SU-DHL-6 (cell line): ENCODE data around the gene CYP26C1.

Experiments
- H2AFZ ChIP-seq: fragments of 200-600 bp; sonication (generic); 2 replicates; pipeline ENCODE4 v1.6.1; 2014; ENCODE audit warnings: low read depth, mild to moderate bottlenecking, moderate library complexity, mixed read lengths, antibody characterized with exemption, low read length; ENCODE audit not compliant: severe bottlenecking
- H3F3A ChIP-seq: fragments of 200-600 bp; shearing (Covaris generic); 2 replicates; pipeline ENCODE4 v1.6.0; 2016; ENCODE audit warnings: antibody characterized with exemption, mild to moderate bottlenecking; ENCODE audit not compliant: insufficient read depth
- H3K27ac ChIP-seq: fragments of 200-600 bp; sonication (generic); 2 replicates; pipeline ENCODE4 v1.5.1; 2016; ENCODE audit warnings: low read depth, mild to moderate bottlenecking, low read length, moderate library complexity, mixed read lengths
- H3K27me3 ChIP-seq: fragments of 200-600 bp; sonication (generic), shearing (Covaris generic); 2 replicates; pipeline ENCODE4 v1.6.0; 2014; ENCODE audit warnings: mild to moderate bottlenecking, low read length
- H3K36me3 ChIP-seq: fragments of 200-600 bp; sonication (generic); 2 replicates; pipeline ENCODE4 v1.6.1; 2014; ENCODE audit warnings: mild to moderate bottlenecking, low read length, mixed read lengths
- H3K4me2 ChIP-seq: fragments of 300-600, 200-600 bp; shearing (Covaris generic), sonication (generic); 2 replicates; pipeline ENCODE4 v1.6.0; 2014; ENCODE audit warnings: low read length, low read depth, mild to moderate bottlenecking; ENCODE audit not compliant: poor library complexity, severe bottlenecking
- H3K4me3 ChIP-seq: fragments of 200-600 bp; sonication (generic); 2 replicates; pipeline ENCODE4 v1.5.1; 2014; ENCODE audit warnings: antibody characterized with exemption, low read length, mild to moderate bottlenecking, mixed read lengths; ENCODE audit not compliant: insufficient read depth, poor library complexity, severe bottlenecking
- H3K79me2 ChIP-seq: fragments of 200-600 bp; sonication (generic); 2 replicates; pipeline ENCODE4 v1.6.1; 2014; ENCODE audit warnings: mild to moderate bottlenecking, low read length, moderate library complexity; ENCODE audit not compliant: insufficient read depth
- H3K9ac ChIP-seq: fragments of 200-600 bp; sonication (generic); 2 replicates; pipeline ENCODE4 v1.7.0; 2014; ENCODE audit warnings: mild to moderate bottlenecking, low read length
- H3K9me2 ChIP-seq: fragments of 200-600 bp; sonication (generic); replicated peaks from 2 replicates; pipeline ENCODE4 v1.6.1; 2014; ENCODE audit warnings: low read length; ENCODE audit not compliant: insufficient read depth
- H3K9me3 ChIP-seq: fragments of 200-600 bp; sonication (generic); 2 replicates; pipeline ENCODE4 v1.6.1; 2014; ENCODE audit warnings: low read length, mixed read lengths; ENCODE audit not compliant: insufficient read depth
- H4K20me1 ChIP-seq: fragments of 200-600 bp; sonication (generic); 2 replicates; pipeline ENCODE4 v1.6.1; 2014; ENCODE audit warnings: low read depth, mild to moderate bottlenecking, antibody characterized with exemption, low read length, moderate library complexity, mixed read lengths
- EZH2phosphoT487 ChIP-seq: fragments of 200-600 bp; sonication (generic), shearing (Covaris generic); conservative IDR thresholded peaks from 2 replicates; pipeline ENCODE4 v1.6.1; 2018; ENCODE audit warnings: mild to moderate bottlenecking, antibody characterized with exemption, low read length, moderate library complexity, mixed read lengths
- TF ChIP-seq, protein P1 (sequence below): fragments of 200-600 bp; sonication (generic); IDR thresholded peaks from one replicate; pipeline ENCODE4 v1.5.1; 2017; ENCODE audit warnings: antibody characterized with exemption, mild to moderate bottlenecking, low read length, moderate library complexity; ENCODE audit not compliant: insufficient read depth, poor library complexity, severe bottlenecking

CYP26C1 gene

GRCh38 chr10:93032105-93032808 is 28.3 kb upstream of the CYP26C1 start:
- H3F3A ChIP-seq, result no peaks in the 10 kb centered on the region
- H3K9me3 ChIP-seq, result no peaks in the 10 kb centered on the region
- no peak overlapping the region for H2AFZ ChIP-seq
- H3K36me3 ChIP-seq, result no peaks in the 10 kb centered on the region
- no peaks in the 10 kb centered on the region for H3K27me3 ChIP-seq
- no peaks in the 10 kb centered on the region for H3K79me2 ChIP-seq
- TF ChIP-seq, protein P1, sequence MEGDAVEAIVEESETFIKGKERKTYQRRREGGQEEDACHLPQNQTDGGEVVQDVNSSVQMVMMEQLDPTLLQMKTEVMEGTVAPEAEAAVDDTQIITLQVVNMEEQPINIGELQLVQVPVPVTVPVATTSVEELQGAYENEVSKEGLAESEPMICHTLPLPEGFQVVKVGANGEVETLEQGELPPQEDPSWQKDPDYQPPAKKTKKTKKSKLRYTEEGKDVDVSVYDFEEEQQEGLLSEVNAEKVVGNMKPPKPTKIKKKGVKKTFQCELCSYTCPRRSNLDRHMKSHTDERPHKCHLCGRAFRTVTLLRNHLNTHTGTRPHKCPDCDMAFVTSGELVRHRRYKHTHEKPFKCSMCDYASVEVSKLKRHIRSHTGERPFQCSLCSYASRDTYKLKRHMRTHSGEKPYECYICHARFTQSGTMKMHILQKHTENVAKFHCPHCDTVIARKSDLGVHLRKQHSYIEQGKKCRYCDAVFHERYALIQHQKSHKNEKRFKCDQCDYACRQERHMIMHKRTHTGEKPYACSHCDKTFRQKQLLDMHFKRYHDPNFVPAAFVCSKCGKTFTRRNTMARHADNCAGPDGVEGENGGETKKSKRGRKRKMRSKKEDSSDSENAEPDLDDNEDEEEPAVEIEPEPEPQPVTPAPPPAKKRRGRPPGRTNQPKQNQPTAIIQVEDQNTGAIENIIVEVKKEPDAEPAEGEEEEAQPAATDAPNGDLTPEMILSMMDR, result no peak
- TF ChIP-seq EZH2phosphoT487, result no peak
- no peaks in the 10 kb centered on the region for H3K9me2 ChIP-seq
- no peak overlapping the region for H3K4me2 ChIP-seq
- no peaks in the 10 kb centered on the region for H4K20me1 ChIP-seq
- H3K9ac ChIP-seq, result no peak overlapping the region
- no peak overlapping the region for H3K4me3 ChIP-seq
- H3K27ac ChIP-seq, result no peak overlapping the region

- H3K36me3 ChIP-seq, result no peaks in the 10 kb centered on the region
- H3K27me3 ChIP-seq, result no peaks in the 10 kb centered on the region
- no peaks in the 10 kb centered on the region for H4K20me1 ChIP-seq
- H3K4me2 ChIP-seq, result no peak overlapping the region
- H3F3A ChIP-seq, result no peaks in the 10 kb centered on the region
- no peaks in the 10 kb centered on the region for H3K9me2 ChIP-seq
- no peak overlapping the region for H3K9ac ChIP-seq
- no peaks in the 10 kb centered on the region for H3K9me3 ChIP-seq
- no peaks in the 10 kb centered on the region for H3K79me2 ChIP-seq
- no peak overlapping the region for H3K4me3 ChIP-seq
- no peak overlapping the region for H3K27ac ChIP-seq
- TF ChIP-seq, protein P1, result no peak
- no peak for TF ChIP-seq EZH2phosphoT487
- H2AFZ ChIP-seq, result no peak overlapping the region
These were observed 27.8 kb upstream of the CYP26C1 start for GRCh38 chr10:93032809-93033137.

GRCh38 chr10:93034426-93034825 is 26.2 kb upstream of the CYP26C1 start:
- Histone ChIP-seq H3K79me2 (no peaks in the 10 kb centered on the region), H3K9me2 (no peaks in the 10 kb centered on the region), H4K20me1 (no peaks in the 10 kb centered on the region), H3K27me3 (no peaks in the 10 kb centered on the region), H3K4me3 (no peak overlapping the region), H3F3A (no peaks in the 10 kb centered on the region), H3K27ac (no peak overlapping the region), H2AFZ (no peak overlapping the region), H3K36me3 (no peaks in the 10 kb centered on the region), H3K4me2 (no peak overlapping the region), H3K9me3 (no peaks in the 10 kb centered on the region), H3K9ac (no peak overlapping the region)
- TF ChIP-seq, protein P1, result no peak
- no peak for TF ChIP-seq EZH2phosphoT487
